ENCODE measurements around the gene OR52D1. TPM values are rescaled to one million over a fixed set of nuclear protein-coding genes. Genes with fewer than 3 reads are reported as not detected.

OR52D1 gene
- total and polyA plus RNA-seq, 2 of the 8 experiments (the other 6 are each of a cell fraction or from before 2014, with no cell fraction given), result not detected

DNA sequence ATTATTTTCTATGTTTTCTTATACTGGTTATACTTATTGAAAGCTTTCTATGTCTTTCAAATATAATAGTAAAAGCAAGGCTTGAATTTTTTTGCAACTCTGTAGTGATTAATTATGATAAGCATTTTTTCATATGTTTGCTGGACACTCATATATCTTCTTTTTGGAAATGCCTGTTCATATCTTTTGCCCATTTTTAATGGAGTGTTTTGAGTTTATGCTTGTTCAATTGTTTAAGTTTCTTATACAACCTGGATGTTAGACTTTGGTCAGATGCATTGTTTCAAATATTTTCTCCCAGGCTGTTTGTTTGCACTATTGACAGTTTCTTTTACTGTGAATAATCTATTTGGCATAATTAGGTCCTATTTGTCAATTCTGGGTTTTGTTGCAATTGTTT is 48.0 kb downstream of the OR52D1 start:
- H3K23ac ChIP-seq (ENCODE audit: insufficient read length), result no peak overlapping the region
- no peaks in the 10 kb centered on the region for H3K4me1 ChIP-seq (replicated peaks in 1 of 4; ENCODE audit: control insufficient read depth in 3 of 4, insufficient read depth in 4 of 4, low read length in 3 of 4)
- no peaks in the 10 kb centered on the region for H3K9me3 ChIP-seq (ENCODE audit: insufficient read depth in 2 of 2, low read depth in 1 of 2, low read length in 1 of 2)
- H4K5ac ChIP-seq (ENCODE audit: insufficient read length, low read depth, low read length), result no peak overlapping the region
- no peak overlapping the region for H3K4me3 ChIP-seq (ENCODE audit: extremely low read depth in 1 of 4, insufficient read depth in 2 of 4, low read depth in 3 of 4, low read length in 4 of 4)
- H2BK12ac ChIP-seq (ENCODE audit: low read depth, low read length), result no peak overlapping the region
- H3K27ac ChIP-seq (ENCODE audit: low read depth, low read length), result no peak overlapping the region
- H4K8ac ChIP-seq (ENCODE audit: extremely low read depth, insufficient read depth, low read length), result no peak overlapping the region
- no peak overlapping the region for H3K18ac ChIP-seq (ENCODE audit: extremely low read depth, low read length)
- DNase-seq (ENCODE audit: low read depth in 1 of 2, low spot score in 2 of 2) (no peak), FAIRE-seq (no peak)
- H3K79me1 ChIP-seq (ENCODE audit: low read depth, low read length), result no peaks in the 10 kb centered on the region
- H2BK20ac ChIP-seq (ENCODE audit: low read length), result no peak overlapping the region
- no peaks in the 10 kb centered on the region for H3K23me2 ChIP-seq (ENCODE audit: low read depth, low read length)
- no peak overlapping the region for H3K4me2 ChIP-seq (ENCODE audit: insufficient read depth in 1 of 2, low read depth in 2 of 2, low read length in 2 of 2)
- H2BK15ac ChIP-seq (ENCODE audit: low read length), result no peak overlapping the region
- H2AK5ac ChIP-seq (ENCODE audit: low read depth, low read length), result no peak overlapping the region
- no peak overlapping the region for H2AFZ ChIP-seq (ENCODE audit: low read length)
- no peaks in the 10 kb centered on the region for H3K79me2 ChIP-seq (ENCODE audit: control insufficient read depth in 1 of 2, insufficient read depth in 2 of 2, low read length in 2 of 2)
- no peak overlapping the region for H2BK5ac ChIP-seq (ENCODE audit: low read depth, low read length)
- no peak overlapping the region for H3K56ac ChIP-seq (replicated peaks; ENCODE audit: insufficient read length, low read depth, low read length)
- no peaks in the 10 kb centered on the region for H3K27me3 ChIP-seq (replicated peaks in 1 of 4; ENCODE audit: control insufficient read depth in 3 of 4, extremely low read depth in 1 of 4, insufficient read depth in 3 of 4, low read length in 3 of 4)
- no peak overlapping the region for H2BK120ac ChIP-seq (replicated peaks; ENCODE audit: low read depth, low read length)
- no peaks in the 10 kb centered on the region for H3K36me3 ChIP-seq (ENCODE audit: control insufficient read depth in 2 of 4, insufficient read depth in 4 of 4, low read length in 3 of 4)
- H3K9ac ChIP-seq (replicated peaks in 1 of 4; ENCODE audit: extremely low read depth in 1 of 4, low read depth in 3 of 4, low read length in 3 of 4), result no peak overlapping the region
- H4K91ac ChIP-seq (replicated peaks; ENCODE audit: insufficient read length, low read length), result no peak overlapping the region
- H3K4ac ChIP-seq (replicated peaks; ENCODE audit: insufficient read length, low read depth, low read length), result no peak overlapping the region
- H4K20me1 ChIP-seq (replicated peaks in 1 of 2; ENCODE audit: control insufficient read depth in 1 of 2, insufficient read depth in 2 of 2, low read length in 2 of 2), result no peaks in the 10 kb centered on the region
- CTCF ChIA-PET (ENCODE audit: partially characterized antibody), result interaction anchor here (1.4 kb wide), 1 partner anchor 22 kb away, joined by 3 read pairs; no protein-coding TSS in a partner anchor
- POLR2A ChIA-PET (ENCODE audit: partially characterized antibody), result no interaction called here
- H3K14ac ChIP-seq (ENCODE audit: insufficient read length), result no peak overlapping the region
- no peak for TF ChIP-seq KDM4A (IDR thresholded peaks at IDR 0.05; ENCODE audit: low read depth, low read length, severe bottlenecking)
- no peak for TF ChIP-seq GABPA (IDR thresholded peaks at IDR 0.05; ENCODE audit: borderline replicate concordance, insufficient read depth, low read length)
- TF ChIP-seq CHD2 (IDR thresholded peaks at IDR 0.05; ENCODE audit: low read length), result no peak
- no peak for TF ChIP-seq GTF2F1 (IDR thresholded peaks at IDR 0.05; ENCODE audit: borderline replicate concordance, low read depth, low read length)
- no peak for TF ChIP-seq MAX (IDR thresholded peaks at IDR 0.05)
- TF ChIP-seq SP1 (IDR thresholded peaks at IDR 0.05; ENCODE audit: low read depth, low read length), result no peak
